ENCODE measurements around the gene AGAP4.
"Not testable (repeated sequence)": the region's sequence is repeated elsewhere in the genome, so short reads cannot be mapped to it uniquely, and the experiment has no call there.

The AGAP4 gene

DNA sequence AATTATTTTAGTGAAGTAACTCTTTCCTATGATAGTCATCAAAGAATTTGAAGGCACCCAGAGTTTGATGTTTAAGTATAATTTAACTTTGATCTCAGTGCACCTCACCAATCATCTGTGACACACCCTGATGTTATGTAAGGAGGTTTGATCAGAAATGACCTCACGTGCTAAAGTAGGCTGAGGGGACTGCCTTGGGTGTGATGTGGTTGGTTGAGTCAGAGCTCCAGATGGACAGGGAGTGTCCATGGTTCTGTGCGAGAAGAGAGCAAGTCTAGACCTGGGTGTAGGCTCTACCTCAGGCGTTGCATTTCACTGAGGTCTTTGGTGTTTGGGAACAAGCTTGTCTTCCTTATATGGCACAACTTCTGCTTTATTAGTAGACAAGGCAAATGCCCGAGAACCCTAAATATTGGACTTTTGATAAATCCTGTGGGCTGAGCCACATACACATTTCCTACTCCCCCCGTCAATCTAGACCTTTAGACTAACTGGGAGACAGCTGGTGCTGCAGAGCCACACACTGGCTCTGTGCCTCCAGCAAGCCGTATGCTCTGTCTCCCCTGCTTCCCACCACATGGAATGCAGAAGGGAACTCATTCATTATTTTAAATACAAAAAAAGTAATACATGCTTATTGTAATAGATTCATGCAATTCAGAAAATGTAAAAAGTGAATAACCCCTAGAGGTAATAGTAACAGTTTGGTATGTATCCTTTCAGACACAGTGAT is 56.4 kb downstream of the AGAP4 start:
- DNase-seq = not testable (repeated sequence)

DNA sequence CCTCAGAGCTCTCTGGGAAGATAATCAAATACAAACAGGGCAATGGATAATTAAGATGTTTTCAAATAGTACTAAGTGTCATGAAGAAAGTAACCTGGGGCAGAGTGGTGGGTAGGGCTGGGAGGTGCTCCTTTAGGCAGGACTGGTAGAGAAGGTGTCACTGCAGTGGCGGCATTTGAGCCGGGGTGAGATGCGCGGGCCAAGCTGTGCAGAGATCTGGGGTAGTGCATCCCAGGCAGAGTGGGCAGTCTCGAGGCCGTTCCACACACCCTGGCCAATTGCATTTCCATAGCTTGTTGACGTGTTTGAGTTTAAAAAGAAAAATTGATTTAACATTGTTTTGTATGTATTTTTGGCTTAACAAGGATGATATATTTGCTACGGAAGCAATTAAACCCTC is 57.3 kb downstream of the AGAP4 start:
- not testable (repeated sequence) for DNase-seq

DNA sequence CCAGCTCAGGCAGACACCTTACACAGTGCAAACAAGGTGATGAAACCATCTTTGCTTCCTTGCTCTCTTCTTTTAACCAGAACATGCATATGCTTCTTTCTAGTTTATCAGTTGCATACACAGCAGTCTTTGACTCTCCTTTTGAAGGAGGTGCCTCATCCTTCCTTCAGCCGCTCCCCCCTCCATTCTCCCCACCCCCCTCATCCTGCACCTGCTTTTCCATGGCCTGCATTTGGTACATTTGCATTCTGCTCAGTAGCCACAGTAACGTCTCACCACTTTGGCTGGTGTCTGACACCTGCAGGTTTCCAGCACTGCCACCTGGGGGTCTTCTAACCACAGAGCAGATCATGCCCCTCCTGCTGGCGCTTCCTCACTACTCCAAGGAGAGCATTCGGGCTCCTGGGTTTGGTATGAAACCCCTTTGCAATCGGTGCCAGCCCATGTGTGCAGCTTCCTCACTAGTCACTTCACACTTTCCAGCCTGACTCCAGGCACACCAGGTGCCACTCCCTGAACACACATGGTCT is 60.0 kb downstream of the AGAP4 start:
- not testable (repeated sequence) for DNase-seq

DNA sequence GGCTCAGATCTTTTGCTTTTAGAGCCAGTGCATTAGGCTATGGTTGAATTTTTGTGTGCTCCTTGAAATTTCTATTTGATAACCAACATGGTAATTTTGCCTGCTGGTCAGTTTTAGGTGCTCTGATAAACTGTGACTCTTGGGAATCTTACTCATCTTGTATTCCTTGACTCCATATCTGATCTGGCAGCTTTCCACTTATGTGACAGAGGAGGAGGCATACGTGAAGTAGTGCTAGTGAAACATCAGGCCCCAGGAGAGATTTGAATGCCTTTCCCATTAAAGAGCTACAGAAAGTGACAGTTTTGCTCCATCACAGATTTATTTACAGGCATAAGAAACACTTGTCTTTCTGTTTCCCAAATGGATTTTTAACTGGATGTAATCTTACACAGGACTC is 61.1 kb downstream of the AGAP4 start:
- DNase-seq = not testable (repeated sequence)
